HFFc6 (cell line): ENCODE results near the gene KCTD15. TPM values are rescaled to one million over a fixed set of nuclear protein-coding genes. Genes with fewer than 3 reads are reported as not detected.
A peak's percentile ranks its signal among the peaks of the same experiment; 100 is the strongest.

Experiments
- DNase-seq: peaks from one replicate; pipeline ENCODE4 v3.0.0-alpha.2; 2018
- H3K27ac Mint-ChIP-seq: 2 replicates; pipeline ENCODE4 v1.8.0; 2020; ENCODE audit warnings: mild to moderate bottlenecking, mixed read lengths
- H3K27me3 Mint-ChIP-seq: 2 replicates; pipeline ENCODE4 v1.8.0; 2021; ENCODE audit warnings: mild to moderate bottlenecking, moderate library complexity, mixed read lengths; ENCODE audit not compliant: insufficient read depth
- H3K36me3 Mint-ChIP-seq: 2 replicates; pipeline ENCODE4 v1.8.0; 2021; ENCODE audit warnings: low read depth, mixed read lengths
- H3K4me1 Mint-ChIP-seq: 2 replicates; pipeline ENCODE4 v1.8.0; 2020; ENCODE audit warnings: low read depth, mixed read lengths
- H3K4me3 Mint-ChIP-seq: 2 replicates; pipeline ENCODE4 v1.8.0; 2020; ENCODE audit warnings: mild to moderate bottlenecking, moderate library complexity, mixed read lengths
- H3K9me3 Mint-ChIP-seq: 2 replicates; pipeline ENCODE4 v1.8.0; 2020; ENCODE audit warnings: mild to moderate bottlenecking, mixed read lengths
- CTCF ChIP-seq: fragments of 200-600 bp; sonication (generic); IDR thresholded peaks from 2 replicates; pipeline ENCODE4 v1.5.0; 2021; ENCODE audit warnings: antibody characterized with exemption, mild to moderate bottlenecking
- total RNA-seq, 6 experiments: library from RNA; stranded (reverse); fragmentation: NEBNext Ultra II Directional; extraction: Animal tissue kit (Norgen Biotek cat#: 25700); gene quantifications; 2 replicates in 1 of 6; 3 replicates in 5 of 6; pipeline ENCODE4 v1.2.3, GENCODE V29; 2021

KCTD15 gene
- total RNA-seq, 6 experiments from 2014 or later = 5.9 to 11.7 (median 7.1) TPM

GRCh38 chr19:33780746-33781145 is 15.9 kb upstream of the KCTD15 start:
- no peak for DNase-seq
- Mint-ChIP-seq H3K36me3 (no peaks in the 10 kb centered on the region; the same call in 1 of the 2 replicates), H3K27ac (no peak overlapping the region), H3K4me1 (peaks cover 25% of the 10 kb centered on the region), H3K27me3 (peaks cover 40% of the 10 kb centered on the region), H3K4me3 (no peak overlapping the region), H3K9me3 (peaks cover 4% of the 10 kb centered on the region; the same call in 1 of the 2 replicates)
- no peak for TF ChIP-seq CTCF

GRCh38 chr19:33781415-33781935 is 15.2 kb upstream of the KCTD15 start:
- Mint-ChIP-seq H3K36me3 (no peaks in the 10 kb centered on the region; the same call in 1 of the 2 replicates), H3K27me3 (peaks cover 38% of the 10 kb centered on the region), H3K9me3 (peaks cover 4% of the 10 kb centered on the region; the same call in 1 of the 2 replicates), H3K4me1 (peaks cover 30% of the 10 kb centered on the region), H3K4me3 (no peak overlapping the region), H3K27ac (no peak overlapping the region)
- no peak for DNase-seq
- no peak for TF ChIP-seq CTCF

GRCh38 chr19:33781996-33782395 is 14.7 kb upstream of the KCTD15 start:
- peaks cover 30% of the 10 kb centered on the region for H3K4me1 Mint-ChIP-seq
- no peaks in the 10 kb centered on the region; the same call in 1 of the 2 replicates for H3K36me3 Mint-ChIP-seq
- no peak for TF ChIP-seq CTCF
- H3K27me3 Mint-ChIP-seq = peaks cover 38% of the 10 kb centered on the region
- H3K27ac Mint-ChIP-seq = no peak overlapping the region
- peaks cover 4% of the 10 kb centered on the region; the same call in 1 of the 2 replicates for H3K9me3 Mint-ChIP-seq
- DNase-seq = no peak
- H3K4me3 Mint-ChIP-seq = no peak overlapping the region

- Mint-ChIP-seq H3K36me3 (no peaks in the 10 kb centered on the region; the same call in 1 of the 2 replicates), H3K27me3 (peaks cover 32% of the 10 kb centered on the region), H3K27ac (no peak overlapping the region), H3K4me3 (no peak overlapping the region), H3K4me1 (peaks cover 30% of the 10 kb centered on the region), H3K9me3 (peaks cover 4% of the 10 kb centered on the region; the same call in 1 of the 2 replicates)
- TF ChIP-seq CTCF = no peak
- DNase-seq = no peak
Measured at GRCh38 chr19:33784432-33784831, 12.2 kb upstream of the KCTD15 start.

- no peak overlapping the region for H3K4me3 Mint-ChIP-seq
- peaks cover 28% of the 10 kb centered on the region for H3K4me1 Mint-ChIP-seq
- no peak for TF ChIP-seq CTCF
- peaks cover 4% of the 10 kb centered on the region; the same call in 1 of the 2 replicates for H3K9me3 Mint-ChIP-seq
- peak; percentile 17 for DNase-seq
- no peaks in the 10 kb centered on the region; the same call in 1 of the 2 replicates for H3K36me3 Mint-ChIP-seq
- peaks cover 31% of the 10 kb centered on the region for H3K27me3 Mint-ChIP-seq
- no peak overlapping the region for H3K27ac Mint-ChIP-seq
Measured at GRCh38 chr19:33785795-33786194, 10.9 kb upstream of the KCTD15 start.
